K562 (cell line): ENCODE results near the gene SLC38A2. TPM values are rescaled to one million over a fixed set of nuclear protein-coding genes. Genes with fewer than 3 reads are reported as not detected.

ENCODE experiments used
- ARHGAP35 ChIP-seq: fragments of 450-650 bp; IDR thresholded peaks from 2 replicates; pipeline ENCODE4 v1.6.1; 2018; ENCODE audit not compliant: partially characterized antibody
- BDP1 ChIP-seq: IDR thresholded peaks from 3 replicates; pipeline ENCODE4 v1.6.1; 2011; ENCODE audit not compliant: insufficient read length, insufficient read depth
- ELF4 ChIP-seq: fragments of 450-650 bp; formaldehyde crosslinking; IDR thresholded peaks from 2 replicates; pipeline ENCODE4 v1.4.0; 2022; ENCODE audit warnings: missing genetic modification characterization
- ESRRB ChIP-seq: fragments of 250-450 bp; sonication (Bioruptor Pico); IDR thresholded peaks from 2 replicates; pipeline ENCODE4 v1.5.0; 2020; ENCODE audit warnings: mild to moderate bottlenecking, moderate library complexity, borderline replicate concordance
- FUS ChIP-seq: fragments of 200-400 bp; formaldehyde crosslinking; optimal IDR thresholded peaks from 2 replicates; pipeline ENCODE3; 2017; ENCODE audit warnings: low read depth, low read length
- GABPA ChIP-seq: fragments of 200-800 bp; sonication (Bioruptor generic); conservative IDR thresholded peaks from 2 replicates; pipeline ENCODE4 v1.6.1; 2016; ENCODE audit warnings: low read depth, missing genetic modification characterization, missing compliant biosample characterization
- GATAD2B ChIP-seq: fragments of 450-650 bp; IDR thresholded peaks from 2 replicates; pipeline ENCODE4 v1.6.1; 2017; ENCODE audit warnings: mild to moderate bottlenecking, borderline replicate concordance
- HNRNPUL1 ChIP-seq: fragments of 200-400 bp; formaldehyde crosslinking; IDR thresholded peaks from 2 replicates; pipeline ENCODE4 v1.6.1; 2017; ENCODE audit warnings: low read length
- MTA2 ChIP-seq: fragments of 450-650 bp; IDR thresholded peaks from 2 replicates; pipeline ENCODE4 v1.6.1; 2016; ENCODE audit warnings: low read depth
- NCOA2 ChIP-seq, 2 experiments: fragments of 450-650 bp; IDR thresholded peaks; 2 replicates each; pipeline ENCODE4 v1.6.1; 2018; ENCODE audit warnings: mild to moderate bottlenecking in 2 of 2, moderate library complexity in 1 of 2; ENCODE audit not compliant: partially characterized antibody in 2 of 2
- NFATC3 ChIP-seq: fragments of 450-650 bp; IDR thresholded peaks from 2 replicates; pipeline ENCODE4 v1.6.1; 2017; ENCODE audit warnings: mild to moderate bottlenecking
- NFIX ChIP-seq: fragments of 250-450 bp; sonication (Bioruptor Pico); IDR thresholded peaks from 2 replicates; pipeline ENCODE4 v1.4.0; 2020; ENCODE audit warnings: low read depth, mild to moderate bottlenecking, moderate library complexity
- PHF8 ChIP-seq: fragments of 200-600 bp; sonication (generic); IDR thresholded peaks from 2 replicates; pipeline ENCODE4 v1.6.1; 2012; ENCODE audit warnings: mixed run types, mild to moderate bottlenecking, inconsistent platforms, low read length, moderate library complexity, borderline replicate concordance
- POLR3A ChIP-seq: IDR thresholded peaks from 2 replicates; pipeline ENCODE4 v1.6.1; 2011; ENCODE audit warnings: borderline replicate concordance, mild to moderate bottlenecking, moderate library complexity; ENCODE audit not compliant: insufficient read length, insufficient read depth; ENCODE audit errors: extremely low read depth
- PYGO2 ChIP-seq: fragments of 450-650 bp; IDR thresholded peaks from 2 replicates; pipeline ENCODE4 v1.6.1; 2016; ENCODE audit warnings: mild to moderate bottlenecking, missing genetic modification characterization, moderate library complexity, missing compliant biosample characterization
- SRSF9 ChIP-seq: fragments of 200-400 bp; formaldehyde crosslinking; IDR thresholded peaks from 2 replicates; pipeline ENCODE4 v1.6.1; 2017; ENCODE audit warnings: low read depth, low read length, borderline replicate concordance
- TAL1 ChIP-seq: fragments of 450-650 bp; IDR thresholded peaks from 2 replicates; pipeline ENCODE4 v1.6.1; 2016; ENCODE audit warnings: mild to moderate bottlenecking
- THRAP3 ChIP-seq: fragments of 450-650 bp; IDR thresholded peaks from 2 replicates; pipeline ENCODE4 v1.6.1; 2016; ENCODE audit warnings: mild to moderate bottlenecking, inconsistent platforms, borderline replicate concordance
- ZFP30 ChIP-seq: fragments of 250-450 bp; sonication (Bioruptor Pico); IDR thresholded peaks from 2 replicates; pipeline ENCODE4 v1.8.0; 2022; ENCODE audit warnings: moderate library complexity, mild to moderate bottlenecking, inconsistent platforms, borderline replicate concordance
- ZKSCAN1 ChIP-seq: fragments of 150-350 bp; IDR thresholded peaks from 2 replicates; pipeline ENCODE4 v1.6.1; 2016; ENCODE audit warnings: low read depth, low read length
- ZNF766 ChIP-seq: fragments of 200-800 bp; sonication (Bioruptor generic); conservative IDR thresholded peaks from 2 replicates; pipeline ENCODE4 v1.6.1; 2016; ENCODE audit warnings: missing genetic modification characterization, missing compliant biosample characterization
- polyA plus RNA-seq, 8 experiments: library from polyadenylated mRNA; depleted of rRNA in 4 of 8; stranded (reverse) in 5 of 8; unstranded in 3 of 8; fragments of >200 nt; fragmentation: Nextera tagmentation in 2 of 8; fragmentation: Illumina TruSeq in 1 of 8; extraction: Ambion mirVana in 2 of 8; extraction: Trizol in 1 of 8; gene quantifications; 2 replicates each; pipeline versions ENCODE4 v1.2.1 to v1.2.3, GENCODE V29; 2011 to 2014; ENCODE audit warnings: inconsistent platforms in 1 of 8, missing spikeins in 1 of 8
- total RNA-seq, 7 experiments: library from RNA; depleted of rRNA in 6 of 7; stranded (reverse); fragments of >200 nt in 6 of 7; fragmentation: Illumina TruSeq in 2 of 7; extraction: Trizol in 2 of 7; gene quantifications; 2 replicates each; pipeline versions ENCODE4 v1.2.1 to v1.2.3, GENCODE V29; 2011 to 2021; ENCODE audit warnings: low replicate concordance in 1 of 7
- TF ChIP-seq, protein P1 (sequence below): IDR thresholded peaks from 2 replicates; pipeline ENCODE4 v1.6.1; 2016; ENCODE audit warnings: missing genetic modification characterization, missing compliant biosample characterization
- TF ChIP-seq, protein P2 (sequence below): fragments of 250-450 bp; sonication (Bioruptor Pico); IDR thresholded peaks from 2 replicates; pipeline ENCODE4 v1.5.0; 2021; ENCODE audit warnings: mild to moderate bottlenecking, borderline replicate concordance
- TF ChIP-seq, protein P3 (sequence below): sonication (generic); formaldehyde crosslinking; IDR thresholded peaks from 2 replicates; pipeline ENCODE4 v1.9.0; 2022; ENCODE audit warnings: mild to moderate bottlenecking, missing genetic modification reagents
- TF ChIP-seq, protein P4 (sequence below): sonication (generic); formaldehyde crosslinking; IDR thresholded peaks from 2 replicates; pipeline ENCODE4 v1.9.0; 2022; ENCODE audit warnings: mild to moderate bottlenecking, missing genetic modification reagents

The SLC38A2 gene
- total and polyA plus RNA-seq, 9 of the 15 experiments (the other 6 are each of a cell fraction or from before 2014, with no cell fraction given) = 98.7 to 292 (median 143) TPM

DNA sequence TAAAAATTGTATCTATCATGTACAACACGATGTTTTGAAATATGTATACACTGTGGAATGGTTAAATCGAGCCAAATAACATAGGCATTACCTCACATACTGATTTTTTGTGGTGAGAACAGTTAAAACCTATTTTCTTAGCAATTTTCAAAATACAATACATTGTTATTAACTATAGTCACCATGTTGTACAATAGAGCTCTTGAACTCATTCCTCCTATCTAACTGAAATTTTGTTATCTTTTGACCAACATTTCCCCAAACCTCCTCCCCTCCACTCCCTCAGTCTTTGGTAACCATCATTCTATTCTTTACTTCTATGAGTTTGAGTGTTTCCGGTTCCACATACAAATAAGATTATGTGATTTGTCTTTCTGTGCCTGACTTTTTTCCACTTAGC, 6.8 kb upstream of the SLC38A2 start (continued):
- no peak for TF ChIP-seq BDP1
- TF ChIP-seq FUS = no peak
- TF ChIP-seq SRSF9 = no peak
- no peak for TF ChIP-seq POLR3A
- no peak for TF ChIP-seq ELF4
- TF ChIP-seq NFATC3 = no peak
- TF ChIP-seq ZFP30 (CRISPR knock-in tag) = no peak
- TF ChIP-seq GATAD2B = peak; percentile 57; the same call in 1 of the 2 replicates
- TF ChIP-seq ZKSCAN1 = no peak
- TF ChIP-seq ZNF766 (CRISPR knock-in tag) = no peak
- TF ChIP-seq, protein P1, sequence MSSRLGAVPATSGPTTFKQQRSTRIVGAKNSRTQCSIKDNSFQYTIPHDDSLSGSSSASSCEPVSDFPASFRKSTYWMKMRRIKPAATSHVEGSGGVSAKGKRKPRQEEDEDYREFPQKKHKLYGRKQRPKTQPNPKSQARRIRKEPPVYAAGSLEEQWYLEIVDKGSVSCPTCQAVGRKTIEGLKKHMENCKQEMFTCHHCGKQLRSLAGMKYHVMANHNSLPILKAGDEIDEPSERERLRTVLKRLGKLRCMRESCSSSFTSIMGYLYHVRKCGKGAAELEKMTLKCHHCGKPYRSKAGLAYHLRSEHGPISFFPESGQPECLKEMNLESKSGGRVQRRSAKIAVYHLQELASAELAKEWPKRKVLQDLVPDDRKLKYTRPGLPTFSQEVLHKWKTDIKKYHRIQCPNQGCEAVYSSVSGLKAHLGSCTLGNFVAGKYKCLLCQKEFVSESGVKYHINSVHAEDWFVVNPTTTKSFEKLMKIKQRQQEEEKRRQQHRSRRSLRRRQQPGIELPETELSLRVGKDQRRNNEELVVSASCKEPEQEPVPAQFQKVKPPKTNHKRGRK (tag) = no peak
- TF ChIP-seq, protein P2, sequence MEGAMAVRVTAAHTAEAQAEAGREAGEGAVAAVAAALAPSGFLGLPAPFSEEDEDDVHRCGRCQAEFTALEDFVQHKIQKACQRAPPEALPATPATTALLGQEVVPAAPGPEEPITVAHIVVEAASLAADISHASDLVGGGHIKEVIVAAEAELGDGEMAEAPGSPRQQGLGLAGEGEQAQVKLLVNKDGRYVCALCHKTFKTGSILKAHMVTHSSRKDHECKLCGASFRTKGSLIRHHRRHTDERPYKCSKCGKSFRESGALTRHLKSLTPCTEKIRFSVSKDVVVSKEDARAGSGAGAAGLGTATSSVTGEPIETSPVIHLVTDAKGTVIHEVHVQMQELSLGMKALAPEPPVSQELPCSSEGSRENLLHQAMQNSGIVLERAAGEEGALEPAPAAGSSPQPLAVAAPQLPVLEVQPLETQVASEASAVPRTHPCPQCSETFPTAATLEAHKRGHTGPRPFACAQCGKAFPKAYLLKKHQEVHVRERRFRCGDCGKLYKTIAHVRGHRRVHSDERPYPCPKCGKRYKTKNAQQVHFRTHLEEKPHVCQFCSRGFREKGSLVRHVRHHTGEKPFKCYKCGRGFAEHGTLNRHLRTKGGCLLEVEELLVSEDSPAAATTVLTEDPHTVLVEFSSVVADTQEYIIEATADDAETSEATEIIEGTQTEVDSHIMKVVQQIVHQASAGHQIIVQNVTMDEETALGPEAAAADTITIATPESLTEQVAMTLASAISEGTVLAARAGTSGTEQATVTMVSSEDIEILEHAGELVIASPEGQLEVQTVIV (CRISPR knock-in tag) = no peak
- no peak for TF ChIP-seq THRAP3
- 0 out of 2 replicates have a peak, but pooled peaks have one; percentile 25 for TF ChIP-seq TAL1
- TF ChIP-seq NFIX = no peak
- peak in 1 of 2 experiments; percentile 32 for TF ChIP-seq NCOA2 (IDR thresholded peaks at IDR 0.05; ENCODE audit: partially characterized antibody in 2 of 2)
- TF ChIP-seq GABPA (tag) = 0 out of 2 replicates have a peak, but pooled peaks have one; percentile 24
- no peak for TF ChIP-seq PYGO2 (tag)
- TF ChIP-seq PHF8 = no peak
- no peak for TF ChIP-seq HNRNPUL1
- no peak for TF ChIP-seq ESRRB (CRISPR knock-in tag)
- no peak for TF ChIP-seq MTA2
- TF ChIP-seq, protein P3, sequence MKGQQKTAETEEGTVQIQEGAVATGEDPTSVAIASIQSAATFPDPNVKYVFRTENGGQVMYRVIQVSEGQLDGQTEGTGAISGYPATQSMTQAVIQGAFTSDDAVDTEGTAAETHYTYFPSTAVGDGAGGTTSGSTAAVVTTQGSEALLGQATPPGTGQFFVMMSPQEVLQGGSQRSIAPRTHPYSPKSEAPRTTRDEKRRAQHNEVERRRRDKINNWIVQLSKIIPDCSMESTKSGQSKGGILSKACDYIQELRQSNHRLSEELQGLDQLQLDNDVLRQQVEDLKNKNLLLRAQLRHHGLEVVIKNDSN (CRISPR knock-in tag) = no peak
- no peak for TF ChIP-seq ARHGAP35
- TF ChIP-seq, protein P4, sequence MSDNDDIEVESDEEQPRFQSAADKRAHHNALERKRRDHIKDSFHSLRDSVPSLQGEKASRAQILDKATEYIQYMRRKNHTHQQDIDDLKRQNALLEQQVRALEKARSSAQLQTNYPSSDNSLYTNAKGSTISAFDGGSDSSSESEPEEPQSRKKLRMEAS (CRISPR knock-in tag) = no peak
